Sigmoid colon (tissue), 3 donors: ENCODE data around the gene ING5.

Experiments used
- CTCF ChIP-seq, 4 experiments: fragments of 450-650 bp in 3 of 4; fragments of 200-600 bp in 1 of 4; IDR thresholded peaks; one replicate each; pipeline ENCODE4 v1.5.1; 2016 to 2019; ENCODE audit warnings: antibody characterized with exemption in 4 of 4, mild to moderate bottlenecking in 3 of 4, moderate library complexity in 2 of 4
- POLR2A ChIP-seq, 2 donors: fragments of 450-650 bp; IDR thresholded peaks; one replicate each; pipeline ENCODE4 v1.6.1; 2016; ENCODE audit warnings: antibody characterized with exemption in 2 of 2, mild to moderate bottlenecking in 2 of 2, moderate library complexity in 2 of 2

GRCh38 chr2:241695651-241696050, 6.2 kb upstream of the ING5 start:
- TF ChIP-seq CTCF (IDR thresholded peaks at IDR 0.05) (no peak), POLR2A (IDR thresholded peaks at IDR 0.05) (no peak)
